WERI-Rb-1 (cell line): ENCODE results near the gene FAM156A.
"Not testable (repeated sequence)": the region's sequence is repeated elsewhere in the genome, so short reads cannot be mapped to it uniquely, and the experiment has no call there.

Experiments
- DNase-seq: peaks from one replicate; pipeline ENCODE4 v3.0.0-alpha.2; 2020
- H3K27ac ChIP-seq: fragments of 250-450 bp; sonication (Bioruptor Pico); 2 replicates; pipeline ENCODE4 v1.5.1; 2020; ENCODE audit warnings: mild to moderate bottlenecking, moderate library complexity
- H3K27me3 ChIP-seq: fragments of 250-450 bp; sonication (Bioruptor Pico); 2 replicates; pipeline ENCODE4 v1.5.1; 2021; ENCODE audit warnings: mild to moderate bottlenecking, low read depth, moderate library complexity; ENCODE audit not compliant: insufficient read depth, severe bottlenecking
- H3K36me3 ChIP-seq: fragments of 250-450 bp; sonication (Bioruptor Pico); 2 replicates; pipeline ENCODE4 v1.5.1; 2020; ENCODE audit warnings: mild to moderate bottlenecking, moderate library complexity
- H3K4me3 ChIP-seq: 2 replicates; pipeline ENCODE4 v1.5.1; 2011; ENCODE audit warnings: low read depth, mild to moderate bottlenecking, control low read depth, low read length
- H3K9me3 ChIP-seq: fragments of 250-450 bp; sonication (Bioruptor Pico); 2 replicates; pipeline ENCODE4 v1.5.1; 2021; ENCODE audit warnings: mild to moderate bottlenecking, moderate library complexity; ENCODE audit not compliant: severe bottlenecking
- CTCF ChIP-seq: IDR thresholded peaks from 2 replicates; pipeline ENCODE4 v1.5.1; 2011; ENCODE audit warnings: low read depth, mild to moderate bottlenecking, control low read depth, inconsistent platforms, low read length

The FAM156A gene

GRCh38 chrX:52988985-52989917, 30.9 kb upstream of the FAM156A start:
- no peak for TF ChIP-seq CTCF
- H3K9me3 ChIP-seq = no peaks in the 10 kb centered on the region
- no peak overlapping the region for H3K4me3 ChIP-seq
- no peak overlapping the region for H3K27ac ChIP-seq
- H3K36me3 ChIP-seq = no peaks in the 10 kb centered on the region
- peaks cover 2% of the 10 kb centered on the region for H3K27me3 ChIP-seq
- no peak for DNase-seq

- TF ChIP-seq CTCF = no peak
- Histone ChIP-seq H3K4me3 (no peak overlapping the region), H3K27me3 (no peaks in the 10 kb centered on the region), H3K9me3 (no peaks in the 10 kb centered on the region), H3K27ac (no peak overlapping the region), H3K36me3 (no peaks in the 10 kb centered on the region)
- DNase-seq = no peak
These were observed 25.1 kb upstream of the FAM156A start for GRCh38 chrX:52983321-52984000.

GRCh38 chrX:52979993-52980392, 21.7 kb upstream of the FAM156A start:
- H3K27ac ChIP-seq = no peak overlapping the region

GRCh38 chrX:52979568-52979967, 21.2 kb upstream of the FAM156A start:
- no peak overlapping the region for H3K4me3 ChIP-seq
- TF ChIP-seq CTCF = no peak
- no peaks in the 10 kb centered on the region for H3K9me3 ChIP-seq
- no peaks in the 10 kb centered on the region for H3K36me3 ChIP-seq
- DNase-seq = no peak
- H3K27ac ChIP-seq = no peak overlapping the region
- no peaks in the 10 kb centered on the region for H3K27me3 ChIP-seq

More at GRCh38 chrX:52979993-52980392, 21.7 kb upstream of the FAM156A start:
- no peaks in the 10 kb centered on the region for H3K36me3 ChIP-seq
- no peak for TF ChIP-seq CTCF
- no peak for DNase-seq
- H3K27me3 ChIP-seq = no peaks in the 10 kb centered on the region
- no peaks in the 10 kb centered on the region for H3K9me3 ChIP-seq
- H3K4me3 ChIP-seq = no peak overlapping the region

- Histone ChIP-seq H3K36me3 (no peaks in the 10 kb centered on the region), H3K9me3 (no peaks in the 10 kb centered on the region), H3K27me3 (no peaks in the 10 kb centered on the region), H3K27ac (no peak overlapping the region), H3K4me3 (no peak overlapping the region)
- no peak for DNase-seq
- TF ChIP-seq CTCF = no peak
These were observed 19.6 kb upstream of the FAM156A start for GRCh38 chrX:52977953-52978352.

- not testable (repeated sequence) for H3K27ac ChIP-seq, H3K27me3 ChIP-seq, H3K9me3 ChIP-seq, H3K36me3 ChIP-seq, H3K4me3 ChIP-seq, DNase-seq
These were observed 17.3 kb upstream of the FAM156A start for GRCh38 chrX:52975576-52975975.

- H3K4me3 ChIP-seq, DNase-seq, H3K27me3 ChIP-seq, H3K9me3 ChIP-seq, H3K27ac ChIP-seq, H3K36me3 ChIP-seq: not testable (repeated sequence)
These were observed 16.1 kb upstream of the FAM156A start for GRCh38 chrX:52974336-52974992.

- H3K4me3 ChIP-seq, H3K36me3 ChIP-seq, H3K27me3 ChIP-seq, H3K27ac ChIP-seq, H3K9me3 ChIP-seq, DNase-seq: not testable (repeated sequence)
These were observed 9.6 kb upstream of the FAM156A start for GRCh38 chrX:52967922-52968321.
